GM19238 (cell line): ENCODE measurements around the gene CIROP.

Experiments
- DNase-seq: peaks from one replicate; pipeline ENCODE4 v3.0.0; 2011; ENCODE audit warnings: low spot score; ENCODE audit not compliant: insufficient read length

CIROP gene

DNA sequence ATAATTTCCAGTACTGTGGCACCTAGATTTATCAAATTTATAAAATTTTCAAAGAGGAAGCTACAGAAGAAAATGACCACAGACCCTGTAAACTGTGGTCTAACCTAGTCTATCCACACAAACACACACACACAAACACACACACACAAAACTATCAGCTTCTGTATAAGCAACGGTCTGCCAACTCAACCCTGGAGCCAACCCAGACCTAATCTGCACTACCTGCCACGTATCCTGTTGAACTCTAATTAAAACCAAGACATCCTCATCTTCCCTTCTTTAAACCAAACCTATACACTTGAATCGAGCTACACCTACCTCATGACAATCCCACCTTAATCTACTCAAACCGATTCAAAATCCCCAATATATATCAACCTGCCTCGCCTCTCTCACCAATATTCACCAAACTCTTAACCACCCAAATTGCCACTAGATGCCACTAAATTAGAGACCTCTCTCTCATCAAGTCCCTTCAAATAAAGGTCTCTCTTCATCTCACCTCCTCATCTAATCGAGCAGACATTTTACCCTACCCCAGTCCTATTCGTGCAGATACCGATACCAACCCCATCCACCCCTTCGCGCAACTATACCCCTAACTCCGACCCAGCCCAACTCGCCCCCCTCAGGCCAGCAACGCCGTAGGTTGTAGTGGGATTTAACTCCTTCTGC is 10.7 kb downstream of the CIROP start:
- DNase-seq: no peak

DNA sequence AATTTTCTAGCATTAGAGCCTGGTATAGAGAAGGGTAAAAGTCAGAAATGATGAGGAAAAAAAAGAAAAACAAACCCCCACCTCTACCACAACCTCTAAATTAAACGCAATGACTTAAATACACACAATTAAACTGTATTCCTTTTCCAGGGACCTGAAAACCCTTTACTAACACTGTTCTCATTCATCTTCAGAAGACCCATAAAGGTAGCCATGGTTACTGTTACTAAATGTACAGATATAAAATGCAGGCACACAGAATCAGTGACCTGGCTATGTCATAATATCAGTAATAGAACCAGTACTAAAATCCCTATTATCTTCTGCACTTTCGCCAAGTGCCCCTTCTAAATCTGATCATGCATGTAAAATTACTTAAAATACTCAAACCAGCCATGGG is 11.3 kb downstream of the CIROP start:
- DNase-seq: no peak

DNA sequence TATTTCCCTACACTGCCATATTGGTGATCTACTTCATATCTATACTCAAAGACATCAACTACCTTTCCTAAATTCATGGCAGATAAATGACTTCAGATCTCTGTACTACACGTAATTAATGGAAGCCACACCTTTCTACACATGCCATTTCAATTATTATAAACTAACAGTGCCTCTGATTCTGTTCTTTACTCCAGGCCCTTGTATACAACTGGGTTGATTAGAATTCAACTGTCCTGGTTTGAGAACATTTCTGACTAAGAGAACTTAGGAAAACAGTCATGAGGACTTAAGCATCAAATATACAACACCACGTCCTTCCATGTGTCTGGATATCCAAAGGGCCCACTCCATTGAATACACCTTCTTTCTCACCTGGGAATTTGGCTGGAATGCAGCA is 11.7 kb downstream of the CIROP start:
- DNase-seq: no peak

DNA sequence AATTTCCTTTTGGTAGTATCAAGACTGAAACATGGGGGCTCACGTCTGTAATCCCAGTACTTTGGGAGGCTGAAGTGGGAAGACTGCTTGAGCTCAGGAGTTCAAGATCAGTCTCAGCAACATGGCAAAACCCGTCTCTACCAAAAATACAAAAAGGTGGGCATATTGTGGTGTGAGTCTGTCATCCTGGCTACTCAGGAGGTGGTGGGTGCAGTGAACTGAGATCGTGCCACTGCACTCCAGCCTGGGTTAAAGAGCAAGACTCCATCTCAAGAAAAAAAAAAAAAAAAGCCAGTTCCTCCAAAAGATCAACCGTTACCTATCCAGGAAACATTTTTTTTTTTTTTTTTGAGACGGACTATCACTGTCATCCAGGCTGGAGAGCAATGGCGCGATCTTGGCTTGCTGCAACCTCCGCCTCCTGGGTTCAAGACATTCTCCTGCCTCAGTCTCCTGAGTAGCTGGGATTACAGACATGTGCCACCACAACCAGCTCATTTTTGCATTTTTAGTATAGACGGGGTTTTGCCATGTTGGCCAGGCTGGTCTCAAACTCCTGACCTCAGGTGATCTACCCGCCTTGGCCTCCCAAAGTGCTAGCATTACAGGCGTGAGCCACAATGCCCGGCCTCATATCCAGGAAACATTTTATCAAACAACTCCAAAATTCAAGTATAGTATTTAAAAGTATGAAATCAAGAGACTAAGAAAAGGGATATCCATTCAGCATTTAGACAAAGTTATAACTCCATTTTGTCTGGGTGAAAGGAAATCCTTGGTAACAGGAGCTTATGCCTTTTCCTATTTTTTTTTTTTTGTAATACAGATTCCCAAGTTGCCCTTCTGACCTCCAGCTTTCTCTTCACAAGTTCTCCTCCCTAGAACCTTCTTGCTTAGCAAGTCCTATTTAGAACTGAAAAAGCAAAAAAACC is 13.2 kb downstream of the CIROP start:
- DNase-seq: no peak

DNA sequence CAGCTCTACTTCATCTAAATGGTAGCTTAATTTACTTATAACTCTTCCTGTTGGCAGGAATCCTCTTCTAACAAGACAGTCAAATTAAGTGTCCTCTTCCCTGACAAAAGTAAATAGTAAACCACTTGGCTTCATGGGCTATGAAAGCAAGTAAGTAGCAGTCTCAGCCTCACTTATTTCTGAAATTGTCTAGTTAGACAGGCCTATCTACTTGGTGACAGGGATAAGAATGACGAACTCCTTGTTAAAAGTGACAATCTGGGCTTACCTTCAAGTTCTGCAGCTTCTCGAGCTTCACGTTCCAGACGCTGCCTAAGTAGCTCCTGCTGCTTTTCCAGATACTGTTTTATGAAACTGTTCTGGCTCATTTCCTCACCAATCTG is 14.5 kb downstream of the CIROP start:
- no peak for DNase-seq

DNA sequence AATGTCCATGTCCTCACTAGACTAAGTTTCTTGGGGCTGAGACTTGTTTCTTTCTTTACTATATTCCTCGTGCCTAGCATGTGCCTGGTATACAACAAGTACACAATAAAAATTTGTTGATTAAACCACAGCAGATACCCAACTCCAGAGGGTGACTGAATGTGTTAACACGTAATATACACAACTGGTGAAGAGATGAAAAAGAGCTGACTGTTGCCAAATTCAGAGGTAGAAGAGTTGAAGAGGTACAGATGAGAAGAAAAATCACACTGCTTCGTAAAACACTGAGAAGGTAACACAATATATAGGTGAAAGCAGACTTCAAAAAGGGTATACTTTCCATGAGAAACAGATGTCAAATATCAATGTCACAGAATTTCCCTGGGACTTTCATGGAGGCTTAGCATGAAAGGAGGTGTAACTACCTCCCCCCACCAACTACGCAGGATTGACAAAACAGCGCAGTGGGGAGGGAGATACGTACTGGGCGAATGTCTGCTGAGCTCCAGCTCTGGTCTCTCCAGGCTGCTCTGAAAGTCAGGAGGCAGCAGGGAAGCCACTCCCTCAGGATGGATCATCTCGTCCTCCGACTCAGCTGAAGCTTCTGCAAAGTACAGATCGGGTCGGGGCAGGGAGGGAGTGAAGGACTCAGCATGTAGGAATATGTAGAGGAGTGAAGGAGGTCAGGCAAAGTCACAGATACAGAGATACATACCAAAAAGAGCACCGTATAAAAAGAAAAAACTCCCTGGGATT is 15.1 kb downstream of the CIROP start:
- DNase-seq: no peak

DNA sequence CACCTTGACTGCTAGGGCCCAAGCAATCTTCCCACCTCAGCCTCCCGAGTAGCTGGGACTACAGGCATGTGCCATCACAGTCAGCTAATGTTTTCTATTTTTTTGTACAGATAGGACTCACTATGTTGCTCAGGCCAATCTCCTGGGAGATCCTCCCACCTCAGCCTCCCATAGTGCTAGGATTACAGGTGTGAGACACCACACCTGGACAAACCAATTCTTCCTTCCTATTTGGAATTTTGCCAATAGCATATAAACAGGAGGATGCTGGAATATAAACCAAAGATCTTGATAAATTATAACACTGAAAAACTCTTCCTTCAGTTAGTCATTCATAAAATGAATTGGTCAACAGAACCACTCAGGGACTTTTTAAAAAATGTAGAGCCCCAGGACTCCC is 18.2 kb downstream of the CIROP start:
- no peak for DNase-seq

DNA sequence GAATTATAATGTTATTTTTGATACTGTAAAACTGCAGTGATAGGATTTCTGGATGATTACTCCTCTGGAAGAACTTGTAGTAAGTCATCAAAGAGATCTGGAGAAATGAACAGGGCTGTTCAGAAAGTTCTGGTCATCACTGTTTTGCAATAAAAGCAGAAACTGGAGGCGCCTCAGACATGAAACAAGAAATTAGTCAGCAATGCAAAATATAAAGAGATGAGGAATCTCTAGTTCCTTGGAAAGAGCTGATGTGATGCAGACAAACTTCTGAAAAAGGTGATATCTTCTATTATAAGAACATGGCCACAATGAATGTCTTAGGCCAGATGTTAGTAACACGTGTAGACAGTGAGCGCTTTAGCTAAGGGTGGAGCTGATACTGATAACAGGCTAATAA is 19.3 kb downstream of the CIROP start:
- no peak for DNase-seq

DNA sequence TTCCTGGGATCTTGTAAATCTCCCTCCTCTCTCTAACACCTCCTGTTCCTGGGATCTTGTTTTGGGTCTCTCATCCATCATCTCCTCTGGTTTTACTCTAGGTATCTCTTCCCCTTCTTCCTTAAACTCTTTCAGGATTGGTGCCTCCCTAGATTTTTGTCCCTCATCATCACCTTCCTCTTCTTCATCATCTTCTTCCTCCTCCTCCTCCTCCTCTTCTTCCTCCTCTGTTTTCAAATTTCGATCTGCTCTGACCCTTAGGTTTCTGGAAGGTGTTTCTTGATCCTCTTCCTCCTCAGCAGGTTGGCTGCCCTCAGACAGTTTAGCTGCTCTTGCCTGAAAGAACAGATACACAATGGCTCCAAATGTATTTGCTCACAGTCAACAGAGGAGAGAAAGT is 24.3 kb downstream of the CIROP start:
- no peak for DNase-seq

DNA sequence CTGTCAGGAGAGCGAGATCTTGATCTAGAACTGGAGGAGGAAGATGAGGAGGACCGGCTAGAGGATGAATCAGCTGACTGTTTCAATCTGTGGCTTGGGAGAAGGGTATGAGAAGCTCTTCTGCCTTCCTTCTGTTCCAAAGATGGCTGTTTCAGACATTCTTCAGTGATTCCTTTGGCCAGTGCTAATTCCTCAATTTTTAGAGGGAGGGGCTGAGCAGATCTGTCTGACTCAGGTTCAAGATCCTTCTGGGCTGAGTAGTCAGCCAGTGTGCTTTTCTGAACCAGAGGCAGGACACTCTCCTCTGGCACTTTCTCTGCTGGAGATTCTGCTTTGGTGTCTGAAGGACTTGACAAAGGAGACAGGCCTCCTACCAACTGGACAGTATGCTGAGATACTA is 25.1 kb downstream of the CIROP start:
- no peak for DNase-seq

DNA sequence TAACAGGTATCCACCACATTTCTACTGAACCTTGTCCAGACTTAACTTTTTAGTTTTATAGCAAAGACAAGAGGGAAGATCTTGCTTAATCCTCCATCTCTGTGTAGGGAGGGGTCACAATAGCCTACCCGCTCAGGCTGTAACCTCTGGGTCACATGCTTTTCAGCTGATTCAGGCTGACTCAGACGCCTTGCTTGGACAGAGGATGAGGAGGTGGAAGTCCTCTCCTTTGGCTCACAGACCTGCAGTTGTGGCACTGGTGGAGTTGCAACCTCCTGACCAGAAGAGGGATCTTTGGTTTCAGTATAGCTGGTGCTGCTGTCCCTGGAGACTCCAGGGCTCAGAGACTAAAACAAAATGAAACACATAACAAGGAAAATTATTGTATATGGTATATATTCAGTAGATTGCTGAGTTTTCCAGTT is 26.1 kb downstream of the CIROP start:
- DNase-seq: no peak

DNA sequence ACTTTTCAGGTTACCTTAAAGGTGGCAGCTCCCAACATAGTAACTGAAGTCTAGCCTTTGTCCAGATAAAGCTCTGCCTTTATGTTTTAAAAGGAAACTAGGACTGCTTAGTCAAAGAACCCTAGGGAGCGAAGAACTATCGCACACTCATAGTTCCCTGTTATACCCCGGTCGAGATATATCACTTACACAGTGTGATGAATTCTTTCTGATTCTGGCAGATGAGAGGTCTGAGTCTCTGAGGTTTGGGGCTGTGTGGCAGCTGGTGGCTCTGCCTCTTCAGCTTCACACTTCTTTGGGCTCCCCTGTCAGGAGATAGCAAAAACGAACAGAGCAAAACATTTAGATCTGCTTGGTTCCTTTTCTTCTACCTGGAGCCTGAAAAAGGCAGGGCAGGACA is 26.8 kb downstream of the CIROP start:
- DNase-seq: no peak

DNA sequence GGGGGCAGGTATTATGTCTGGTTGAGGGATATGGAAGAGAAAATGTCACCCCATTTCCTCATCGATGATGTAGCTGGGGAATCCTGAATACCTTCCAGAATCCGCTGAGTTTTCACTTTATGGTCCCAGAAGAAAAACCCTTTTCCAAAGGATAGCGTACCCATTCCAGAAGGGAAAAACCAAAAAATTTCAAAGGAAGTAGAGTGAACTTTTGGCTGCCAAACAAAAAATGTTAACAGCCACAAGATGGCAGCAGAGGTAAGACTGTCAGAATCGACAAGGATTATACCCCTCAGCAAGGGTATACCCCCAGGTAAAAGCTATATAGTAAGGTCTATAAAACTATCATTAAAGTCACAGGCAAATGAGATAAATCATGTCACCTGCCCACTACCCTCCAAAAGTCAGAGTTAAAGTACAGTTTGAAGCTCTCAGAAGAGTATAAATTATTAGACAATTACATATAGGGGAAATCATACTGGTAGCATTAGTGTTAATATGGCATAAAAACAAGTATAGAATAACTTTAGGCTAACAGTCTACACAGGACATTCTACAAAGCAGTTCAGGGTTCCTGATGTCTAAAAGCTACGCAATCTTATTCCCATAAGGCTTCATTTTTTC is 27.9 kb downstream of the CIROP start:
- no peak for DNase-seq

DNA sequence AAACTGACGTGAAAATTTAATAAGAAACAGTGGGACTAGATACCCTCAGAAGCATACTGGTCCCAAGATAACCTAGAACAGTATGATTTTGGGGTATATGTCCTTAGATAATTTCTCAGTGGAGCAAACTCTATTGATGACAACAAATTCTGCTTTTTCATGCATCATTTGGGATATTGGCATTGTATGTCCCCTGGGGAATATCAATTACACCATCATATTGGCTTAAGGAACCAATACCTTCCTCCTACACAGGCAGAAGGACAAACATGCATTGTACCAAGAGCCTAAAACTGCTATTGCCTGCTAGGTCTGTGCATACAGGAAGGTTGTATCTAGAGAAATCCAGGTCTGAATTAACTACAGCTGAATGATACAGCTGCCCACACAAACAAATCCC is 29.9 kb downstream of the CIROP start:
- DNase-seq: no peak

DNA sequence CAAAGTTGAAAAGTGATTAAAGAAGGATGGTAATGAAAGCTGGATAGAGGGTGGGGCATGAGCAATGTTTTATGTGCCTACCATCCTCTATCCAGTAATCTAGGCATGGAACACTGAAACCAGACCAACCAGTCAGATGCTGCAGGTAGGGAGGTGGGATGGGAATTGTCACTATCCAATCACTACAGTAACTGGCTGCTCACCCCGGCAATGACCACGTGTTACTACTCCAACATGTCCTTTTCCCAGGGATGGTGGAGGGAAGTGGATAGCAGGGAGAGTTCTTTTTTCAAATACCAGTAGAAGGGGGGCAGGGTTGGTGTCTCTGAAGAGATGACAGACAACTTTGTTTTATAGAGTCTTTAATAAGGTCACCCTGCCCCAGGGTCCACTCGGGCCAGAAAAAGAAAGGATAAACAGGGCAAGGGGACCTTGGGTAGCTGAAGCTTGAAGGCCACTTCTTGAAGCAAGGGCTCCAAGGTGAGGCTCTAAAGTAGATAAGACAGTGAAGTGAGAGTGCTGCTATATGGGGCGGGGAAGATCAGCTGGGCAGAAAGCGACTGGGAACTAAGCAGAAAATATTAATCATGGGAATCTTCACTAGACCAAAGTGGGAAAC is 32.8 kb downstream of the CIROP start:
- DNase-seq: no peak

DNA sequence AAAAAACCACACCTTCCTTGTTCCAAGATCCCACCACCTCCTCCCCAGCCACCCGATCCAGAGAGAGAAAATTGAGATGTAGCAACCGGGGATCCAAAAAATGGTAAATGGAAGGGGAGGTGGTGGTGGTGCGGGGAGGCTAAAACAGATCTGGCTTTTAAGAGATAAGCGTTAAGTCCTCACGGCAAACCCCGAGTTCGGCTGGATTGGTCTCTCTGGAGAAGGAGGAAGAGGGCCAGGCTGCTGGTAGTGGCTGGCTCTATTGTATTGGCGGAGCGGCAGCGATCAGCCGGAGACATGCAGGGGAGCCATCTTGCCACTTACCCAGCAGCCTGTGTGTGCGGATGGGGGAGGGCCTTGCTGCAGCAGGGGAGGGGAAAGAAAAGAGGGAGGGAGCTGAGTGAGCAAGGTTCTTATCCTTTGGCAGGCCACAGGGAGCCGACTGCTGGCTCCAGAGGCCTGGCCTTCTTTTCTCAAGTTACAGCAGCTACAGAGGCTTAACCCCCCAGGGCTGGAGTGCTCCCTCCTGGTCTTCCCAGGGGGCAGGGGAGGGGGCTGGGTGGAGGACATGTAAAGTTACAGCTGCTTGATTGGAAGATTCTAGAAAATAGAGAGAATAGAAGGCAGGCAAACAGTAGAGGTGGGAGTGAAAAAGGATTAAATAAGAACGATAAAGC is 33.4 kb downstream of the CIROP start:
- peak; percentile 86 for DNase-seq

DNA sequence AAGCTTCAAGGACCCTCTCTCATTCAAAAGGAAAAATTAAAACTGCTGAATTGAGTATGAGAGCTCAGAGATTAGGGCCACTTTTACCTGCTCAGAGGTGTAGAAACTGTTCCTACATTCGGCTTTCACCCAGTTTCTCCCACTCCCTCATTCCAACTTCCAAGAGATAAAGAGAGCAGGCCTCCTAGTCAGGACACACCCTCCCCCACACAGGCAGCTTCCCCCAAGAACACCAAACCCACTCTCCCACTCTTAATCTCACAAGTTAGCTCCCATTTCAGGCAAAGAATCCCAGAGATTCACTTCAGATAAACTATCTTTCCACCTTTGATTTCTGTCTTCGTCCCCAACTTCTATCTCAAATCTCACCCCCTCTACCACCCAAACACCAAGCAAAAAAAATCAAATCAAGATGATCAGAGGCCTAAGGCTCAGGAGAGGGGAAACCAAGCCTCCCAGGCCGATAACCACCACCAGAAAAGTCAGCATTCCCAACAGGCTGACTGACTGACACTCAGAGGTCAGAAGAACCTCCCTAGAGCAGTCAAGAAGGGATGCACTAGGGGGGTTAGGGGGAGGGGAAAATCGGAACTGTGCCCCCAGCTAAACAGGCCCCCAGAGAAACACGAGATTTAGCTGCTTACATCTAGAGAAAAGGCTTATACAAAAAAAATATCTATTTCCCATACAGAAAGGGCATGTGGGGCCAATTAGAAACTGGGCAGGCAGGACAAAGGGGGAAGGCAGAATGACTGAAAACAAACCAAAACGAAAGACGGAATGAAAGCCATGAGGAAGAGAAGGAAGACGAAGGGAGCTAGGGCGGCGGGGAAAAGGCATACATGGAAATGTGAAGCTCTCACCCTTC is 34.3 kb downstream of the CIROP start:
- no peak for DNase-seq

DNA sequence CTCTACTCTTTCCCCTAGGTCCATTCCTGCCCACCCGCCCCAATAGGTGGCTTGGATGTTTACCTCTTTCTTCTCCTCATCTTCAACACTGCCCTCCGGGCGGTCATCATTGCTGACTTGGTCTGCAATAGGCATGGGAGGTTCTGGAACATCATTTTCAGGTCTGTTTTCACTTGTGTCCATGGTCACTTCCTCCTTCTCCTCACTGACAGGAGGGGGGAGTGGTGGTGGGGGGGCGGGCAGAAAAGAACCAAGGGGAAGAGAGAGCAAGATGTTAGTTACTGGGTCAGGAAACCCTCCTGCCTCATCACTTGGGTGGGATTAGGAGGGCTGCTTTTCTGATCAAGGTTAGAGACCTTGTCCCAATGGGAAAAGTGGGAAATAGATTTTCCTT is 35.4 kb downstream of the CIROP start:
- no peak for DNase-seq

DNA sequence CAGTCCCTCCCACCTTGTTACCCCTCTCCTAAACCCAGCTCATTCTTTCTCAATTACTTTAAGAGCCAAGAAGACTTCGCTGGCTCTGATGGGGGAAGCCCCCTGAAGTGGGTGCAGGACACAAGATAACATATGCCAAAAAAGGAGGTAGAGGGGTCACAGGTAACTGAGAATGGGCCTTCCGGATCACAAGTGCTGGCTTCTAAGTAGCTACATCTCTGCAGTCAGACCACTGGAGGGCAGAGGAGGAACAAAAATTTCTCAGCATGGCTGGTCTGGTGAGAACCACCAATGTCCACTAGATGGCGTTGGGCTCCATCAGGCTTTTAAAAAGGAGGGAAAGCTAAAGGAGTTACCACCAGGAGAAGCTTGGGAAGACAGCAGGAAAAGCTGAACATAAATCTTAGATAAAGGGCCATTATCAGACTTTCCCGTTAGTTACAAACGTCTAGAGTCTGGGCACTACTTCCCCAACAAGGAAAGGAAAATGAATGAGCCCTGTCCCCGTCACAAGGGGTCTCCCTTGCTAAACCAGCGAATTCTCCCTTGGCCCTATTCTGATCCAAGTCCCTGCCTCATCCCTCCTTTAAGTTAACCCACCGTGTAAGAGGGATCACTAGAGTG is 35.9 kb downstream of the CIROP start:
- DNase-seq: peak; percentile 84
